Measurements from ENCODE around the gene HNRNPU. TPM values are rescaled to one million over a fixed set of nuclear protein-coding genes. Genes with fewer than 3 reads are reported as not detected.
A peak's percentile ranks its signal among the peaks of the same experiment; 100 is the strongest.

The HNRNPU gene
- total and polyA plus RNA-seq, 2 of the 13 experiments (the other 11 are each of a cell fraction or from before 2014, with no cell fraction given), result 101 to 508 TPM

DNA sequence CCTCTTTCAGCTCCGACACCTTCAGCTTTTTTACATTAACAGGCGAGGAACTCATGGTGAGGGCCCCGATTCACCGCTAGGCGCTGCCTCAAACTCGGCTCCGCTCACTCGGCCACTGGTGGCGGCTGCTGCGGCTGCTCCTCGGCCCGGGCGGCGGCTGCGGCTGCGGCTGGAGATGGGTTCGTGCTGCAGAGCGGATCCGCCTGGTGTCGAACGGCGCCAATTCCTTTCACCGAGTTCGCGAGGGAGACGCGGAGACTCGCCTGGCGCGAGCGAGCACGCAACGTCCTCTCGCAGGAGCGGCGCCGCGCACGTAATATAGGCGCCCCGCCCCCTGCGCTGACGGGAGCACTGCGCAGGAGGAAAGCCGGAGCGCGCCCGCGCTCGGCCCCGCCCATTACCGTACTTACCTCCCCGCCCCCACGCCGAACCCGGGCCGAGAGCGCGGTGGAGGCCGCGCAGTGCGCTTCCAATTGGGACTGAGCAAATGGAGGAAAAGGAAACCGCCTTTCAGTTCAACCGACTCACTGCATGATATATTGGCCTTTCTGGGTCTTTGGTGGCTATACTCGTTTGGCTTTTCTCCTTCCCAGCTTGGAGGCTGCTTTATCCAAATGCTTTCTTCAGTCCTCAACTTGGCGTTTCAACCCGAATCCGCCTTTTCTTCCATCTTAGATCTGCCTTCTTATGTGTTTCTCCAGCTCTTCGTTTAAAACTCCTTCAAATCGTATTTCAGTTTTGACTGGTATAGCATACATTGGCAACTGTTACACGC is at the start of gene HNRNPU (continued):
- TF ChIP-seq, protein P1, sequence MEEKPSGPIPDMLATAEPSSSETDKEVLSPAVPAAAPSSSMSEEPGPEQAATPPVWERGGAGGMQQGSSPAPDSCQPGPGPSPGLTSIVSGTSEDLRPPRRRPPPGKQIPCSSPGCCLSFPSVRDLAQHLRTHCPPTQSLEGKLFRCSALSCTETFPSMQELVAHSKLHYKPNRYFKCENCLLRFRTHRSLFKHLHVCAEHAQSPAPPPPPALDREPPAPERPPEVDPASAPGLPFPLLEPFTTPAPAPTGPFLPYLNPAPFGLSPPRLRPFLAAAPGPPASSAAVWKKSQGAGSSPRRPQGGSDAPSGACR (CRISPR knock-in tag; IDR thresholded peaks at IDR 0.05), result peak; percentile 61; the same call in 1 of the 2 replicates
- TF ChIP-seq, protein P2, sequence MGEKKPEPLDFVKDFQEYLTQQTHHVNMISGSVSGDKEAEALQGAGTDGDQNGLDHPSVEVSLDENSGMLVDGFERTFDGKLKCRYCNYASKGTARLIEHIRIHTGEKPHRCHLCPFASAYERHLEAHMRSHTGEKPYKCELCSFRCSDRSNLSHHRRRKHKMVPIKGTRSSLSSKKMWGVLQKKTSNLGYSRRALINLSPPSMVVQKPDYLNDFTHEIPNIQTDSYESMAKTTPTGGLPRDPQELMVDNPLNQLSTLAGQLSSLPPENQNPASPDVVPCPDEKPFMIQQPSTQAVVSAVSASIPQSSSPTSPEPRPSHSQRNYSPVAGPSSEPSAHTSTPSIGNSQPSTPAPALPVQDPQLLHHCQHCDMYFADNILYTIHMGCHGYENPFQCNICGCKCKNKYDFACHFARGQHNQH (CRISPR knock-in tag; IDR thresholded peaks at IDR 0.05), result 0 out of 2 replicates have a peak, but pooled peaks have one; percentile 62
- TF ChIP-seq MBNL3 (CRISPR knock-in tag; conservative IDR thresholded peaks at IDR 0.05) (no peak), ZNF724P (CRISPR knock-in tag; IDR thresholded peaks at IDR 0.05; ENCODE audit: borderline replicate concordance) (peak; percentile 74), IRF2 (CRISPR knock-in tag; IDR thresholded peaks at IDR 0.05) (peak; percentile 83), ZNF253 (CRISPR knock-in tag; IDR thresholded peaks at IDR 0.05; ENCODE audit: borderline replicate concordance) (no peak), THAP11 (CRISPR knock-in tag; IDR thresholded peaks at IDR 0.05) (peak; percentile 75), ZNF234 (CRISPR knock-in tag; conservative IDR thresholded peaks at IDR 0.05) (no peak), POLR2G (IDR thresholded peaks at IDR 0.05; ENCODE audit: low read depth, low read length) (peak; percentile 86)
- TF ChIP-seq, protein P3, sequence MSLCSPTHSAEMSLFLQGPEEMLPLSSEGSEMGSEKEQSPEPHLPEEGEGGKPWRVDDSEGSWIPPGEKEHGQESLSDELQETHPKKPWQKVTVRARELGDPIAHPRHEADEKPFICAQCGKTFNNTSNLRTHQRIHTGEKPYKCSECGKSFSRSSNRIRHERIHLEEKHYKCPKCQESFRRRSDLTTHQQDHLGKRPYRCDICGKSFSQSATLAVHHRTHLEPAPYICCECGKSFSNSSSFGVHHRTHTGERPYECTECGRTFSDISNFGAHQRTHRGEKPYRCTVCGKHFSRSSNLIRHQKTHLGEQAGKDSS (CRISPR knock-in tag; IDR thresholded peaks at IDR 0.05; ENCODE audit: borderline replicate concordance, low read depth), result peak; percentile 92
- TF ChIP-seq, protein P4, sequence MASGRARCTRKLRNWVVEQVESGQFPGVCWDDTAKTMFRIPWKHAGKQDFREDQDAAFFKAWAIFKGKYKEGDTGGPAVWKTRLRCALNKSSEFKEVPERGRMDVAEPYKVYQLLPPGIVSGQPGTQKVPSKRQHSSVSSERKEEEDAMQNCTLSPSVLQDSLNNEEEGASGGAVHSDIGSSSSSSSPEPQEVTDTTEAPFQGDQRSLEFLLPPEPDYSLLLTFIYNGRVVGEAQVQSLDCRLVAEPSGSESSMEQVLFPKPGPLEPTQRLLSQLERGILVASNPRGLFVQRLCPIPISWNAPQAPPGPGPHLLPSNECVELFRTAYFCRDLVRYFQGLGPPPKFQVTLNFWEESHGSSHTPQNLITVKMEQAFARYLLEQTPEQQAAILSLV (CRISPR knock-in tag; IDR thresholded peaks at IDR 0.05; ENCODE audit: borderline replicate concordance), result no peak
- TF ChIP-seq, protein P5, sequence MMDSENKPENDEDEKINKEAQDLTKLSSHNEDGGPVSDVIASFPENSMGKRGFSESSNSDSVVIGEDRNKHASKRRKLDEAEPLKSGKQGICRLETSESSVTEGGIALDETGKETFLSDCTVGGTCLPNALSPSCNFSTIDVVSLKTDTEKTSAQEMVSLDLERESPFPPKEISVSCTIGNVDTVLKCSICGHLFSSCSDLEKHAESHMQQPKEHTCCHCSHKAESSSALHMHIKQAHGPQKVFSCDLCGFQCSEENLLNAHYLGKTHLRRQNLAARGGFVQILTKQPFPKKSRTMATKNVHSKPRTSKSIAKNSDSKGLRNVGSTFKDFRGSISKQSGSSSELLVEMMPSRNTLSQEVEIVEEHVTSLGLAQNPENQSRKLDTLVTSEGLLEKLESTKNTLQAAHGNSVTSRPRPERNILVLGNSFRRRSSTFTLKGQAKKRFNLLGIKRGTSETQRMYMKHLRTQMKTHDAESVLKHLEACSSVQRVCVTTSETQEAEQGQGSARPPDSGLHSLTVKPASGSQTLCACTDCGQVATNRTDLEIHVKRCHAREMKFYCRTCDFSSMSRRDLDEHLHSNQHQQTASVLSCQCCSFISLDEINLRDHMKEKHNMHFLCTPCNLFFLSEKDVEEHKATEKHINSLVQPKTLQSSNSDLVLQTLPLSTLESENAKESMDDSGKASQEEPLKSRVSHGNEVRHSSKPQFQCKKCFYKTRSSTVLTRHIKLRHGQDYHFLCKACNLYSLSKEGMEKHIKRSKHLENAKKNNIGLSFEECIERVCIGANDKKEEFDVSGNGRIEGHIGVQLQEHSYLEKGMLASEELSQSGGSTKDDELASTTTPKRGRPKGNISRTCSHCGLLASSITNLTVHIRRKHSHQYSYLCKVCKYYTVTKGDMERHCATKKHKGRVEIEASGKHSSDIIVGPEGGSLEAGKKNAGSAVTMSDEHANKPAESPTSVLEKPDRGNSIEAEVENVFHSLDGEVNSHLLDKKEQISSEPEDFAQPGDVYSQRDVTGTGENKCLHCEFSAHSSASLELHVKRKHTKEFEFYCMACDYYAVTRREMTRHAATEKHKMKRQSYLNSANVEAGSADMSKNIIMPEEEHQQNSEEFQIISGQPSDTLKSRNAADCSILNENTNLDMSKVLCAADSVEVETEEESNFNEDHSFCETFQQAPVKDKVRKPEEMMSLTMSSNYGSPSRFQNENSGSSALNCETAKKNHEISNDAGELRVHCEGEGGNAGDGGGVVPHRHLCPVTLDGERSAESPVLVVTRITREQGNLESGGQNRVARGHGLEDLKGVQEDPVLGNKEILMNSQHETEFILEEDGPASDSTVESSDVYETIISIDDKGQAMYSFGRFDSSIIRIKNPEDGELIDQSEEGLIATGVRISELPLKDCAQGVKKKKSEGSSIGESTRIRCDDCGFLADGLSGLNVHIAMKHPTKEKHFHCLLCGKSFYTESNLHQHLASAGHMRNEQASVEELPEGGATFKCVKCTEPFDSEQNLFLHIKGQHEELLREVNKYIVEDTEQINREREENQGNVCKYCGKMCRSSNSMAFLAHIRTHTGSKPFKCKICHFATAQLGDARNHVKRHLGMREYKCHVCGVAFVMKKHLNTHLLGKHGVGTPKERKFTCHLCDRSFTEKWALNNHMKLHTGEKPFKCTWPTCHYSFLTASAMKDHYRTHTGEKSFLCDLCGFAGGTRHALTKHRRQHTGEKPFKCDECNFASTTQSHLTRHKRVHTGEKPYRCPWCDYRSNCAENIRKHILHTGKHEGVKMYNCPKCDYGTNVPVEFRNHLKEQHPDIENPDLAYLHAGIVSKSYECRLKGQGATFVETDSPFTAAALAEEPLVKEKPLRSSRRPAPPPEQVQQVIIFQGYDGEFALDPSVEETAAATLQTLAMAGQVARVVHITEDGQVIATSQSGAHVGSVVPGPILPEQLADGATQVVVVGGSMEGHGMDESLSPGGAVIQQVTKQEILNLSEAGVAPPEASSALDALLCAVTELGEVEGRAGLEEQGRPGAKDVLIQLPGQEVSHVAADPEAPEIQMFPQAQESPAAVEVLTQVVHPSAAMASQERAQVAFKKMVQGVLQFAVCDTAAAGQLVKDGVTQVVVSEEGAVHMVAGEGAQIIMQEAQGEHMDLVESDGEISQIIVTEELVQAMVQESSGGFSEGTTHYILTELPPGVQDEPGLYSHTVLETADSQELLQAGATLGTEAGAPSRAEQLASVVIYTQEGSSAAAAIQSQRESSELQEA (CRISPR knock-in tag; IDR thresholded peaks at IDR 0.05; ENCODE audit: not compliant biosample characterization), result peak; percentile 39

Measured in HepG2 (cell line).